Measurements from ENCODE around the gene MBTPS2.
"Not testable (repeated sequence)": the region's sequence is repeated elsewhere in the genome, so short reads cannot be mapped to it uniquely, and the experiment has no call there.

The MBTPS2 gene

GRCh38 chrX:21856504-21856903 is 17.1 kb downstream of the MBTPS2 start:
- DNase-seq (ENCODE audit: low read depth in 4 of 4, low spot score in 1 of 4) = no peak

GRCh38 chrX:21863241-21863640 is 23.8 kb downstream of the MBTPS2 start:
- DNase-seq (ENCODE audit: low read depth in 4 of 4, low spot score in 1 of 4) = no peak

GRCh38 chrX:21865436-21865835 is 26.0 kb downstream of the MBTPS2 start:
- DNase-seq (ENCODE audit: low read depth in 4 of 4, low spot score in 1 of 4) = no peak

- no peak for DNase-seq (ENCODE audit: low read depth in 4 of 4, low spot score in 1 of 4)
Measured at GRCh38 chrX:21870494-21870893, 31.1 kb downstream of the MBTPS2 start.

- no peak for DNase-seq (ENCODE audit: low read depth in 4 of 4, low spot score in 1 of 4)
Measured at GRCh38 chrX:21873063-21873775, 33.8 kb downstream of the MBTPS2 start.

- DNase-seq (ENCODE audit: low read depth in 4 of 4, low spot score in 1 of 4) = not testable (repeated sequence)
Measured at GRCh38 chrX:21874182-21874581, 34.8 kb downstream of the MBTPS2 start.

- no peak for DNase-seq (ENCODE audit: low read depth in 4 of 4, low spot score in 1 of 4)
Measured at GRCh38 chrX:21875013-21875412, 35.6 kb downstream of the MBTPS2 start.

- no peak for DNase-seq (ENCODE audit: low read depth in 4 of 4, low spot score in 1 of 4)
Measured at GRCh38 chrX:21881881-21882574, 42.6 kb downstream of the MBTPS2 start.

- DNase-seq (ENCODE audit: low read depth in 4 of 4, low spot score in 1 of 4) = no peak
Measured at GRCh38 chrX:21883258-21883657, 43.8 kb downstream of the MBTPS2 start.

GRCh38 chrX:21885568-21885967 is 46.2 kb downstream of the MBTPS2 start:
- no peak for DNase-seq (ENCODE audit: low read depth in 4 of 4, low spot score in 1 of 4)

GRCh38 chrX:21905313-21905712 is 65.9 kb downstream of the MBTPS2 start:
- no peak for DNase-seq (ENCODE audit: low read depth in 4 of 4, low spot score in 1 of 4)

- DNase-seq (ENCODE audit: low read depth in 4 of 4, low spot score in 1 of 4) = no peak
Measured at GRCh38 chrX:21905953-21906352, 66.5 kb downstream of the MBTPS2 start.

GRCh38 chrX:21907260-21907659 is 67.8 kb downstream of the MBTPS2 start:
- DNase-seq (ENCODE audit: low read depth in 4 of 4, low spot score in 1 of 4) = no peak

- no peak for DNase-seq (ENCODE audit: low read depth in 4 of 4, low spot score in 1 of 4)
Measured at GRCh38 chrX:21911481-21911880, 72.1 kb downstream of the MBTPS2 start.

- no peak for DNase-seq (ENCODE audit: low read depth in 4 of 4, low spot score in 1 of 4)
Measured at GRCh38 chrX:21912220-21912619, 72.8 kb downstream of the MBTPS2 start.

GRCh38 chrX:21912989-21913388 is 73.6 kb downstream of the MBTPS2 start:
- DNase-seq (ENCODE audit: low read depth in 4 of 4, low spot score in 1 of 4) = no peak

- no peak for DNase-seq (ENCODE audit: low read depth in 4 of 4, low spot score in 1 of 4)
Measured at GRCh38 chrX:21926116-21926515, 86.7 kb downstream of the MBTPS2 start.

GRCh38 chrX:21926527-21927278 is 87.3 kb downstream of the MBTPS2 start:
- DNase-seq (ENCODE audit: low read depth in 4 of 4, low spot score in 1 of 4) = no peak

- DNase-seq (ENCODE audit: low read depth in 4 of 4, low spot score in 1 of 4) = no peak
Measured at GRCh38 chrX:21929209-21929608, 89.8 kb downstream of the MBTPS2 start.

- DNase-seq (ENCODE audit: low read depth in 4 of 4, low spot score in 1 of 4) = no peak
Measured at GRCh38 chrX:21930986-21931385, 91.6 kb downstream of the MBTPS2 start.

- no peak for DNase-seq (ENCODE audit: low read depth in 4 of 4, low spot score in 1 of 4)
Measured at GRCh38 chrX:21932292-21933002, 93.0 kb downstream of the MBTPS2 start.
